Midbrain (tissue), 1 donor: ENCODE results near the gene UACA.
"Not testable (repeated sequence)": the region's sequence is repeated elsewhere in the genome, so short reads cannot be mapped to it uniquely, and the experiment has no call there.

Source experiments
- DNase-seq: peaks from one replicate; lab custom pipeline; 2025; lab: John Stamatoyannopoulos, UW

UACA gene

DNA sequence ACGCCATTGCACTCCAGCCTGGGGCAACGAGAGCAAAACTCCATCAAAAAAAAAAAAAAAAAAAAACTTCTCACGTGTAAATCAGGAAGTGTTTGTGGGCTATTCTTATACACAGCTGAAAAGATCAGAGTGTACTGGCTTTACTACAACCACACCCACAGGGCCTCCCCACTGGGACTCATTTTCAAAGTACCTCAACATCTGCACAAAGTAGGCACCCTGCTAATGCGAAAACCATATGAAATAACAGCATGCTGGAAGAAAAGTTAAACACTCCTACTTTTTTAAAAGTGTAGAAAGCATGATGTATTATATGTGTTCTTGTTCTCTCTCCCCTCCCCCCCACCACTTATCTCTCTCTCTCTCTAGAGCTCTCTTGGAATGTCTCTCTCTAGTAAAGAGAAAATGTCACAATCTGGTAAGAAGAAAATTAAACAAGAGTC, 11.1 kb downstream of the UACA start:
- no peak for DNase-seq

DNA sequence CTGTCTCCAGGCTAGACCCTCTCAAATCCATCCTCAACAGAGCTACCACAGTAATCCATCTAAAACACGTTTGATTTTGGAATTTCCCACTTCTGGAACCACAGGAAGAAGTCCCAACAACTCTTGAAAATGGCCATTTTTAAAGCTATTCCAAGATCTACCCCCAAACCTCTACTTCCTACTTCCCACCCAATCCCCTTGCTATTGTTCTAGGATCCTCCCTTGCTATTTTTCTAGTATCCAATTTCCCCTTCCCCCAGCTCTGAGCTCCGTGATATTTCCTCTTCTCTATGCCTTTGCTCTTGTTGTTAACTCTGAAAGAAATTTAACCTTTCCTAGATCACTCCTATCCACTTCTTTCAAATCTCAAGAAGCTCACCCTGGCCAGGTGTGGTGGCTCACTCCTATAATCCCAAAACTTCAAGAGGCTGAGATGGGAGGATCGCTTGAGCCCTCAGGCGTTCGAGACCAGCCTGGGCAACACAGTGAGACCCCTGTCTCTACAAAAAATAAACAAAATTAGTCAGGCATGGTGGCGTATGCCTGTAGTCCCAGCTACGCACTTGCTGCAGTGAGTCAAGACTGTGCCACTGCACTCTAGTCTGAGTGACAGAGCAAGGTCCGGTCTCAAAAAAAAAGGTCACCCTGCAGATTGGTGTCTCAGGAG, 13.0 kb downstream of the UACA start:
- no peak for DNase-seq

DNA sequence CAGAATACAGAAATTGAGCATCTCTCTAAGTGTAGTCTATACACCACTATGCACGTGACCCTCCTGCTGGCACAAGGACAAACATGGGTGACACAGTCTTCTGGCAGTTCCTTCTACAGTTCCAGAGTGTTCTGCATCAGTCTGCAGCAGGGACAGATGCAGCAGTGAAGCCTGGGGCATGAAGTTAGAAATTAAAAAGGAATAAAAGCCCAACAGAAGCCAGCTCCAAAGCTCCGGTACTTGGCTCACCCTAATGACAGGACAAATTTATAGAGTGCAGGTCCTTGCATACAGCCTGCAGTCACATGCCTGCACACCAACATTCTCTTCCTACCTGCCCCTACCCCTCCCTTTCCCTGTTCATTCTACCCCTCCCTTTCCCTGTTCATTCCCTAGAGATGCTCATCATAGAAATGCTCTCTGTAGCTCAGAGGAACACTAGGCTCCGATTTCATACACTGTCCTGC, 15.0 kb downstream of the UACA start:
- DNase-seq: peak; percentile 14

DNA sequence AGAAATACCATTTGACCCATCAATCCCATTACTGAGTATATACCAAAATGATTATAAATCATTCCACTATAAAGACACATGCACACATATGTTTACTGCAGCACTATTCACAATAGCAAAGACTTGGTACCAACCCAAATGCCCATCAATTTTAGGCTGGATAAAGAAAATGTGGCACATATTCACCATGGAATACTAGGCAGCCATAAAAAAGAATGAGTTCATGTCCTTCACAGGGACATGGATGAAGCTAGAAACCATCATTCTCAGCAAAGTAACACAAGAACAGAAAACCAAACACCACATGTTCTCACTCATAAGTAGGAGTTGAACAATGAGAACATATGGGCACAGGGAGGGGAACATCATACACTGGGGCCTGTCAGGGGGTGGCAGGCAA, 16.8 kb downstream of the UACA start:
- not testable (repeated sequence) for DNase-seq

DNA sequence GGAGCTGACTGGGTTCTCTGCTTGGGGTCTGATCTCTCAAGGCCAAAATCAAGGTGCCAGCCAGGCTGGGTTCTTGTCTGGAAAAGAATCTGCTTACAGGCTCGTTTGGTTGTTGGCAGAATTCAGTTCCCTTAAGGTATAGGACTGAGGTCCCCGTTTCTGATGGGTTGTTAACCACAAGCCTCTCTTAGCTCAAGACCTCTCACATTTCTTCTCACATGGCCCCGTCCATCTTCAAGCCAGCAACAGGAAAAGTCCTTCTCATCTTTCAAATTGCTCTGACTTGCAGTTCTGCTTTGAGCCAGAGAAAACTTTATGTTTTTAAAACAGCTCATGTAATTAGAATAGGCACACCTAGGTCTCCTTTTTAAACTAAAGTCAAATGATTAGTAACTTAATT, 20.4 kb downstream of the UACA start:
- DNase-seq: no peak

DNA sequence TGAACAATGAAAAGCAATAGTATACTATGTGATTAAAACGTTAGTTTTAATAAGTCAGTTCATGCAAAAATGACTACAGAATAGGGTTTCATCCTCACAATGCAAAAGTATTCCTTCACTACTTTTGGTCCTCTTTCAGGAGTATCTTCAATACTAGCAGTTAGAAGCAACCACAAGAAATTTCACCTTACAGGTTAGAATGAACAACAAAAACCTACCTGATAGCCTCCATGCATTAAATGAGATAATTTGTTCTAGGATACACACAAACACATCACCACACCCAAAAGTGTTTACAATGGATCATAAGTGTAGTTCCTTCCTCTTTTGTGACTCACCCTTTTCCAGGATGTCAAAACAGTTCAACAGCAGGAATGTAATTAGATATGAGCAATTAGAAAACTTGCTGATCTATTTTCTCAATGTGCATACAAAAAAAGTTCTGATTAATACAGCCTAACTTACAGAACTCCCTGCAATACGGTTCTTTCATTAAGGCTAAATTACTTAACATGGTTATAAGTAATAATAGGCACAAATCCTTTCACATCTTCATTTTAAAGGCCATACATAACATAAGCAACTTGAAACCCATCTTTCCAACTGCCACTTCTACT, 21.6 kb downstream of the UACA start:
- no peak for DNase-seq

DNA sequence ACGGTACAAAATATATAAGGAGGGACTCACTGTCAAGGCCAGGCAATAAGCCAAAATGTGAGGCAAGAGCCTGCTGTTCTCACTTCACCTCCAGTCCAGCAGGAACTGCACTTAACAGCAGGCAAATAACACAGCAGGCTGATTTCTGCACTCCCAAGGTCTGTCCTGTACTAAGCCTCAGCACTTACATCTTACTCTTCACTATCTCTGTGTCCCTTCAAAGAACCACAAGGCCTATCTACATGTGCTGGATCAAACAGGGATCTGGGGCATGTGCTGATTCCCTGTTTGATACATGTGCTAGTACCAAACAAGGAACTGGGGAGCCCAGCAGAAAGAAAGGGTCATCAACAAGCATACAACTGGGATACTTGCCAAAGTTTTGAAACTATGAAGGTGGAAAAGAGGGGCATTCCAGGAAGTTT, 22.2 kb downstream of the UACA start:
- no peak for DNase-seq

DNA sequence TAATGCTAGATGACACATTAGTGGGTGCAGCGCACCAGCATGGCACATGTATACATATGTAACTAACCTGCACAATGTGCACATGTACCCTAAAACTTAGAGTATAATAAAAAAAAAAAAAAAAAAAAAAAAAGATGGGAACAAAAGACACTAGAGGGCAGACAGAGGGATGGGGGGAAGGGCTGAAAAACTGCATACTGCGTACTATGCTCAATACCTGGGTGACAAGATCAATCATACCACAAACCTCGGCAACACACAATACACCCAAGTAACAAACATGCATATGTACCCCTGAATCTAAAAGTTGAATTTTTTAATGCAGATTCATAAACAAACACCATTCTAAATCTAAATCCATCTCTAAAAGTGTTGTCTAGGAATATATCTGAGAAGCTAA, 28.3 kb downstream of the UACA start:
- not testable (repeated sequence) for DNase-seq

DNA sequence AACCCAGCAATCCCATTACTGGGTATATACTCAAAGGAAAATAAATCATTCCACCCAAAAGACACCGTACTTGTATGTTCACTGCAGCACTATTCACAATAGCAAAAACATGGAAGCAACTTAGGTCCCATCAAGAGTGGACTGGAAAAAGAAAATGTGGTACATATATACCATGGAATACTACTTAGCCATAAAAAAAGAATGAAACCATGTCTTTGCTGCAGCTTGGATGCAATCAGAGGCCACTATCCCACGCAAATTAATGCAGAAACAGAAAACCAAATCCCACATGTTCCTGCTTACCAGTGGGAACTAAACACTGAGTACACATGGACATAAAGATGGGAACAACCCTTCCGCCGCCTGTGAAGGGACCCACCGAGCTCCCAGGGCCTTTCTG, 34.2 kb downstream of the UACA start:
- no peak for DNase-seq

DNA sequence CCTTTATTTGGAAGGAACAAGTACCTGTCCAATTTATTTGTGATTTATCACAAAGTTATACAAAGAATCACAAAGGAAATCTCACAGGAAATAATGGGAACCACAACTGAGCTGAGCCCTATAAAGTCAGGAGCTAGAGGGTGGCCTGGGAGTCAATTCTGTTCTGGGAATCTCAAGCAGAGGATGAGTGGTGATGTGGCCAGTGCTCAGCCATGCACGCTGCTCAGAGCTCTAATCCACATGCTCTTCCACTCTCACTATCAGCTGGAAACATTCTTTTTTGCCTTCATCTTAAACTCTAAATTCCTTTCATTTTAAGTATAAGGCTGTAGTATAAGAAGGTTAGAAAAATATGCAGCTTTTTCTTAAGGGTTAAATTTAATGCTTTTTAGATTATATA, 36.6 kb downstream of the UACA start:
- no peak for DNase-seq

DNA sequence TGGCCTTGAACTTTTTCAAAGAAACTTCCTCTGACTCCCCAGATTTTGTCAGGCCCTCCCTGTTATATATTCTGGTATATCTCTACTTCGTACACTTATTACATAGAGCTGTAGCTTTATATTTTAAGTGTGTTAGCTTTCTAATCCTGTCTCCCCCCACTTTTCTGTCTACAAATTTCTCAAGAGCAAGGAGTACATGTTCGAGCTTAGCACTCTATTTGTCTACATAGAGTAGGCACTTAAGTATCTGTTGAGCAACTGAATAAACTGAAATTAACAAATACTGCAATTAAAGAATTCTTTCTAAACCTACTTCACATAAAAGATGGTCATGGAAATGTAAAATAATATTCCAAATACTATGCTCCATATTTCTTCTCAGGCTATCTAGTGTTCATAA, 39.4 kb downstream of the UACA start:
- no peak for DNase-seq

DNA sequence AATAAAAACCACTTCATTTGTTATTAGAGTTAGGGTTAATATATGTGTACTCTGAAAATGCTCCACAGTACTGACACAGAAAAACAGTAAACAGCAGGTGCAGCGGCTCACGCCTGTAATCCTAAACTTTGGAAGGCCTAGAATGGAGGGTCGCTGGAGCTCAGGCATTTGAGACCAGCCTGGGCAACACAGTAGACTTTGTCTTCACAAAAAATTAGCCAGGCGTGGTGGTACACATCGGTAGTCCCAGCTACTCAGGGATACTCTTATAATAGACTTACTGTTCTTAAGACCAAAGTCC, 40.3 kb downstream of the UACA start:
- no peak for DNase-seq

DNA sequence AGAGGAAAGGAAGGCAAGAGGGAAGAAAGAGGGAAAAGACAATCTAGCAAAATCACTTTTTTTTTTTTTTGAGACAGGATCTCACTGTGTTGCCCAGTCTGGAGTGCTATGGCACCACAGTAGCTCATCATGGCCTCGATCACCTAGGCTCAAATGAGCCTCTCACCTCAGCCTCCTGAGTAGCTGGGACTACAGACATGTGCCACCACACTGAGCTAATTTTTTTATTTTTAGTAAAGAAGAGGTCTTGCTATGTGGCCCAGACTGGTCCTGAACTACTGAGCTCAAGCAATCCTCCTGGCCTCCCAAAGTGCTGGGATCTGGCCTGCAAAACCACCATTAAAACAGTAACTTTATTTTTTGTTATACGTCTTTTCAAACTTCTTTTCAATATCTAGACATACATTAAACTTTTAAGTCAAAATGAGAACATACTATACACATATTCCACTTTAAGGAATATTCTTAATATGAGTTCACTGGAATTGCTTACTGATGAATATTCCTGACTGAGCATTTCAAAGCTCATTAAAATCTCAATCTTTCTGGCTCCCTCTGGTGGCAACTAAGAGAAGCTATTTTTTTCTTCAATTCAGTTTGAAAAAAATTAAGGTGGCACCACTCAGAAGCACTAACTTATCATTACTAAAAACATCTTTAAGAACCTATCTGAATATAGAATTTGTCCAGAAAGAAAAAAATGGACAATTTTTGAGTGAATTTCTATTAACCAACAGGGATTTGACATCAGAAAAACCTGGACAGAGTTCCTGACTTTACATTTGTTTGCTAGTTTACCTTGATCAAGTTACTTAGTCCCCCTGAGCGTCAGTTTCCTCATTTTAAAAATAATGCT, 40.9 kb downstream of the UACA start:
- DNase-seq: peak; percentile 48

DNA sequence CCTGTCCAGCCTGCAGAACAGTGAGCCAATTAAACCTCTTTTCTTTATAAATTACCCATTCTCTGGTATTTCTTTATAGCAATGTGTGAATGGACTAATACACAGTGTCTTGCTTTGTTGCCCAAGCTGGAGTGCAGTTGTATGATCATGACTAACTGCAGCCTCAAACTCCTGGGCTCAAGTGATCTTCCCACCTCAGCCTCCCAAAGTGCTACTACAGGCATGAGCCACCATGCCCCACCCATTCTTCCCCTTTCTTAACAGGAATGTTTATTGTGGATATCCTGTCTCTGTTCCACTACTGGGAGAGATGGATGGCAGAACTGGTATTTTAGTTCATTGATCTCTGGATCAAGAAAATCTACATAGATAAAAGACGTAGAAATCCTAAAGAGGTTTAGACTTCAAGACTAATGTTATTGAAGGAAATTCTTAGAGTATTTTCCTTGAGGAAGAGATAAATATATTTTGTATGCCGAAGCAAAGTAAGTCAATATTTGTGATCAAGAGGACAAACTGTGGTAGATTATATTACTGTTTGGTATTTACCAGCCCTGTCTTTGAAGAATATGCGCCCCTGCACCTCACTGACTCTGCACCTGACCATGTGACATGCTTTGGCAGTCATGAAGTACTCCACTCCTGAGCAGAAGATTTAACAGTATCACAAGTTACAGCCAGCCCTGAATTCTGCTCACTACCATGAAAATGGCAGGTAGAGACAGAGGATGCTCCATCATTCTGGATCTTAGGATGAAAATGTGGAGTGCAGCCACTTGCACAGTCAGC, 42.9 kb downstream of the UACA start:
- DNase-seq: no peak

DNA sequence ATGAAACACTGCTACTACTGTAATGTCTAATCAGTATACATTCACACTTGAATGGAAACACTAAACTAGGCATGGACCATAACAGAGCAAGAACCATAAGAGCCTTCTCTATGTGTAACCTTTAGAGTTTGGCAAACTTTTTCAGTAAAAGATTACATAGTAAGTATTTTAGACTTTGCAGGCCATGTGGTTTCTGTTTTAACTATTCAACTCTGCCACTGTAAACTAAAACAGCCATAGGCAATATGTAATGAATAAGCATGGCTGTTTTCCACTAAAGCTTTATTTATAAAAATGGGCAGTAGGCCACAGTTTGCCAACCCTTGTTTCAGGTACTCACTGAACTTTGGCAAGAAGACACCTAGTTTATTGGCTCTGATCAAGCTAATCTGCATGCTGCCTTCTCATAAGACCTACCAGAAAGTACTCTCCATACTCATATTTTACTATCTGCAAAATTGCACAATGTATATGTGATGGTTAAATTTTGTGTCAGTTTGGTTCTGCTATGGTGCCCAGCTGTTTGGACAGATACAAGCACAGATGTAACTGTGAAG, 46.0 kb downstream of the UACA start:
- DNase-seq: no peak

DNA sequence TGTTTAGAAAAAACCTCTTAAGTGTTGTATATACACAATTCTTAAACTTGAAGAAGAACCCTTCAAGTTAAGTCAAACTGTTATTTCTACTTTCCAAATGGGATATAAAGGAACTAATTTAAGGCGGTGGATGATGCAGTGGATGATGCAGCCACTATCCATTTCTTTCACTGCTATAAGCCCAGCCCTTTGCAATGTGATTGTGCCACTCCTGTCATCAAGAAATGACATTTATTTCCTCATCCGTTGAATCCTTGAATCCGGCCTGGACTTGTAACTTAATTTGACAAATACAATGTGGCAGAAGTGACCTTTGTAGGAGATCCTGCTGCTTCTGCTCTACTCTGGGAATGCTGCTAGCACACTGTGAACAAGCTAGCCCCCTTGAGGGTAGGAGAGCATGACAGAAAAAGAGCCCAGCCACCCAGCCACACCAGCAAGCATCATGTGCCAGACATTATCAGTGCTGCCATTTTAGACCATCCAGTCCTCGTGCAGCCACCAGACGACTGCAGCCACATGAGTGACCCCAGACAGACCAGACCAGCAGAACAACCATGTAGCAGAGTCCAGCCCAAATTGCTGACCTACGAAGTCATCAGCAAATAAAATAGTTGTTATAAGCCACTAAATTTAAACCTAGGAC, 47.4 kb downstream of the UACA start:
- no peak for DNase-seq

DNA sequence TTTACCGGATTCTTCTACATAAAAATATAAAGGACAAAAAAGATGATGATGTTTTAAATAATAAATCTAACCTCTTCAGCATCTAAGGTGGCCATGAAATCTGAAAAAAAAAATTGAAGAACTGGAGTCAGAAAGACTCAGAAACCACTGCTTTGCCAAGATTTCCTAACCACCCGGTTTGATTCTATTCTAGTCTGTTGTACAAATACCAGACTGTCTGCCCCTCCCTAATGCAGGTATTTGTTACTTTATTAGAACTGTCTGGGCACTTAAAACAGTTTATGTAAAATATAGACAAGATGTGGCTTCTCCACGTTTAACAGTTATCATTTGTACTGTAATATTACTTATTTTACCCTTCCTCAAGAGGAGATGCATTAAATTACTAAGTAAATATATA, 48.8 kb downstream of the UACA start:
- no peak for DNase-seq

DNA sequence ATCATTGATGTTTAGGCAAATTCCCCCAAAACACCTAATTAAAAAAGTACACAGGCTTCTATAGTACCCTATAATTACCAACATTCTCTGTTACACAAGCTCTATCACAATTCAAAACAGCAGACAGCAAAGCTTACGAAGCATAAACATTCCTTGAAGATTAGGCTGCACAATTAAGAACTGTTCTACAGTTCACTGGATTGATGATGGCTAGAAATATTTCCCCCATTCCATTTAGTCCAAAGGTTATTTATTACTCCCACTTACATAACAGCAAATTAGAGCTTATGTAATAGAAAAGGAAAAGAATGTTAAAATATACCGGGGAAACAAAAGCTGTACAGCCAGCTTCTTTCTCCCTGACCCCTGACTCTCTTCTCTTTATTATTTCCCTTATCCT, 49.3 kb downstream of the UACA start:
- no peak for DNase-seq

DNA sequence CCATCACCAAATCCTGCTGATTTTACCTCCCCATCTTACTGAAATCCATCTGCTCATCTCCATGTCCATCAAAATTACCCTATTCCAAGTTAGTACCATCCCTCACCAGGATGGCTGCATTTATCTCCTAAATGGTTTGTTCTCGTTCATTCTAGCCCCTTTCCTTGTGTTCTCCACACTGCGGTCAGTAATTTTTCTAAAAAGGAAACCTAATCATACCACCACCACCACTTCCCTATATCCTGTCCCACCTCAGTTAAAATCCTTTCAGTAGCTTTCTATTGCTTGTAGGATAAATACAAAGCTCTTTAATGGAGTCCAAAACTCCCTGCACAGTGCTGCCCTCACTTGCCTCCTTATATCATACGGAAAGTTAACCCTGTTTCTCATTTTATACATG, 51.1 kb downstream of the UACA start:
- DNase-seq: no peak

DNA sequence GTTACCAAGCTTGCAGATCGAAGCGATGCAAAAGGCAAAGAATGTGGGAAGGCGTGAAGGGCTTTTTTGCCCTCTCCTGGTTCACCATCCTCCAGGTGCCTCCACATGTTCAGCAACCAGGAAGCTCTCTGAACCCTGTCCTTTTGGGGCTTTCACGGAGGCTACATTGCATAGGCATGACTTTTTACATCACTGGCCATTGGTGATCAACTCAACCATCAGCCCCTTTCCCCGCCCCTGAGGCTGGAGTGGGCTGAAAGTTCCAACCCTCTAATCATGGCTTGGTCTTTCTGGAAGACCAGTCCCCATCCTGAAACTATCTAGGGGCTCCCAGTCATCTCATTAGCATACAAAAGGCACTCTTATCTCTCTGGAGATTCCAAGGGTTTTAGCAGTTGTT, 52.6 kb downstream of the UACA start:
- no peak for DNase-seq

DNA sequence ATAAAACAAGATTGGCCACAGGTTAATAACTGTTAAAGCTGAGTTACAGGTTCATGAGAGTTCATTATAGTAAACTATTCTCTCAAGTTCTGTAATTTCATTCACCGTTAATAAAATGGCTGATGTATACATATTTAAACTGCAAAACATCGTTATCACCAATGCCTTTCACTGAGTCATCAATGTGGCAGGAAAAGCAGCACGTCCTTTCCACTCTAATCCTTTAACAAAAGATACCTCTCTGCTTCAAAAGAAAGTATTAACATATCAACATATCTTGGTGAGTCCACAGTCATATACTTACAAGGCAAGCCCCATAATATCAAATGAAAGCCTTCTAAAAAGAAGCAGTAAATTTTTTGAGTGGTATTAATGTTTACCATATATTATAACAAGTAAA, 54.5 kb downstream of the UACA start:
- no peak for DNase-seq
